ENCODE measurements around the gene CCL4. TPM values are rescaled to one million over a fixed set of nuclear protein-coding genes. Genes with fewer than 3 reads are reported as not detected.
A peak's percentile ranks its signal among the peaks of the same experiment; 100 is the strongest.

Gene CCL4
- total RNA-seq, 1 experiment from 2014 or later, result not detected

GRCh38 chr17:36148559-36149295 lies 45.1 kb downstream of the CCL4 start:
- peaks cover 10% of the 10 kb centered on the region for H3K4me1 Mint-ChIP-seq (ENCODE audit: insufficient read depth, unreplicated experiment)
- H3K36me3 Mint-ChIP-seq (ENCODE audit: insufficient read depth, unreplicated experiment), result no peaks in the 10 kb centered on the region
- TF ChIP-seq, protein P1, sequence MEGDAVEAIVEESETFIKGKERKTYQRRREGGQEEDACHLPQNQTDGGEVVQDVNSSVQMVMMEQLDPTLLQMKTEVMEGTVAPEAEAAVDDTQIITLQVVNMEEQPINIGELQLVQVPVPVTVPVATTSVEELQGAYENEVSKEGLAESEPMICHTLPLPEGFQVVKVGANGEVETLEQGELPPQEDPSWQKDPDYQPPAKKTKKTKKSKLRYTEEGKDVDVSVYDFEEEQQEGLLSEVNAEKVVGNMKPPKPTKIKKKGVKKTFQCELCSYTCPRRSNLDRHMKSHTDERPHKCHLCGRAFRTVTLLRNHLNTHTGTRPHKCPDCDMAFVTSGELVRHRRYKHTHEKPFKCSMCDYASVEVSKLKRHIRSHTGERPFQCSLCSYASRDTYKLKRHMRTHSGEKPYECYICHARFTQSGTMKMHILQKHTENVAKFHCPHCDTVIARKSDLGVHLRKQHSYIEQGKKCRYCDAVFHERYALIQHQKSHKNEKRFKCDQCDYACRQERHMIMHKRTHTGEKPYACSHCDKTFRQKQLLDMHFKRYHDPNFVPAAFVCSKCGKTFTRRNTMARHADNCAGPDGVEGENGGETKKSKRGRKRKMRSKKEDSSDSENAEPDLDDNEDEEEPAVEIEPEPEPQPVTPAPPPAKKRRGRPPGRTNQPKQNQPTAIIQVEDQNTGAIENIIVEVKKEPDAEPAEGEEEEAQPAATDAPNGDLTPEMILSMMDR (IDR thresholded peaks at IDR 0.05; ENCODE audit: unreplicated experiment), result peak; percentile 99
- CTCF ChIA-PET, result interaction anchor here (0.6 to 11.6 kb wide), 58 partner anchors 10 to 606 kb away, joined by 3 to 284 read pairs (median 5); partner anchors contain the start of genes CCL14, CCL15, CCL4L2 and RDM1
- peak; percentile 72 for DNase-seq (ENCODE audit: unreplicated experiment)
- H3K4me3 Mint-ChIP-seq (ENCODE audit: unreplicated experiment), result no peak overlapping the region
- POLR2A ChIA-PET, result interaction anchor here (0.6 to 1.9 kb wide), 9 partner anchors 34 to 338 kb away, joined by 3 to 4 read pairs (median 3); partner anchors contain the start of gene ZNHIT3
- no TSS peak for BruUV-seq (replicated peaks)
- H3K9me3 Mint-ChIP-seq (ENCODE audit: unreplicated experiment), result no peaks in the 10 kb centered on the region
- H3K27ac Mint-ChIP-seq (ENCODE audit: low read depth, unreplicated experiment), result no peak overlapping the region
- H3K27me3 Mint-ChIP-seq (ENCODE audit: insufficient read depth, unreplicated experiment), result peaks cover 77% of the 10 kb centered on the region
- intact Hi-C loops (cut with micrococcal nuclease), result loop anchor here (1.0 kb wide), 3 partner anchors 179 to 299 kb away; no protein-coding TSS in a partner anchor

GRCh38 chr17:36149296-36149820 lies 45.7 kb downstream of the CCL4 start:
- Mint-ChIP-seq H3K9me3 (ENCODE audit: unreplicated experiment) (no peaks in the 10 kb centered on the region), H3K4me3 (ENCODE audit: unreplicated experiment) (no peak overlapping the region), H3K36me3 (ENCODE audit: insufficient read depth, unreplicated experiment) (no peaks in the 10 kb centered on the region), H3K4me1 (ENCODE audit: insufficient read depth, unreplicated experiment) (peaks cover 10% of the 10 kb centered on the region), H3K27me3 (ENCODE audit: insufficient read depth, unreplicated experiment) (peaks cover 83% of the 10 kb centered on the region), H3K27ac (ENCODE audit: low read depth, unreplicated experiment) (no peak overlapping the region)
- intact Hi-C loops (cut with micrococcal nuclease), result loop anchor here (1.0 kb wide), 3 partner anchors 180 to 300 kb away; no protein-coding TSS in a partner anchor
- TF ChIP-seq, protein P1 (IDR thresholded peaks at IDR 0.05; ENCODE audit: unreplicated experiment), result no peak
- BruUV-seq (replicated peaks), result no TSS peak
- POLR2A ChIA-PET, result interaction anchor here (0.6 to 1.9 kb wide), 5 partner anchors 34 to 337 kb away, joined by 3 to 4 read pairs (median 3); partner anchors contain the start of gene ZNHIT3
- DNase-seq (ENCODE audit: unreplicated experiment), result peak; percentile 26
- CTCF ChIA-PET, result interaction anchor here (0.6 to 11.6 kb wide), 49 partner anchors 11 to 339 kb away, joined by 3 to 284 read pairs (median 6); partner anchors contain the start of genes CCL14, CCL15, CCL4L2 and RDM1

GRCh38 chr17:36151891-36152638 lies 48.4 kb downstream of the CCL4 start:
- intact Hi-C loops (cut with micrococcal nuclease), result no loop called here
- TF ChIP-seq, protein P1 (IDR thresholded peaks at IDR 0.05; ENCODE audit: unreplicated experiment), result no peak
- H3K36me3 Mint-ChIP-seq (ENCODE audit: insufficient read depth, unreplicated experiment), result no peaks in the 10 kb centered on the region
- BruUV-seq (replicated peaks), result no TSS peak
- ChIA-PET POLR2A (interaction anchor here (0.6 to 0.9 kb wide), 3 partner anchors 18 to 197 kb away, joined by 3 read pairs; no protein-coding TSS in a partner anchor), CTCF (interaction anchor here (0.6 to 11.6 kb wide), 6 partner anchors 23 to 331 kb away, joined by 3 to 284 read pairs (median 52); no protein-coding TSS in a partner anchor)
- peaks cover 10% of the 10 kb centered on the region for H3K4me1 Mint-ChIP-seq (ENCODE audit: insufficient read depth, unreplicated experiment)
- peaks cover 77% of the 10 kb centered on the region for H3K27me3 Mint-ChIP-seq (ENCODE audit: insufficient read depth, unreplicated experiment)
- H3K9me3 Mint-ChIP-seq (ENCODE audit: unreplicated experiment), result no peaks in the 10 kb centered on the region
- no peak for DNase-seq (ENCODE audit: unreplicated experiment)
- H3K27ac Mint-ChIP-seq (ENCODE audit: low read depth, unreplicated experiment), result no peak overlapping the region
- no peak overlapping the region for H3K4me3 Mint-ChIP-seq (ENCODE audit: unreplicated experiment)
